Bronchial epithelial cell (primary cell): ENCODE data around the gene PNPLA3. TPM values are rescaled to one million over a fixed set of nuclear protein-coding genes. Genes with fewer than 3 reads are reported as not detected.

Experiments used
- DNase-seq: peaks from one replicate; pipeline ENCODE4 v3.0.0-alpha.2; 2010; ENCODE audit warnings: low read depth
- FAIRE-seq: peaks from 2 replicates; lab custom pipeline; 2011; peaks lifted over from hg19 to GRCh38; lab: Jason Lieb, UNC
- H3K27me3 ChIP-seq: 2 replicates; pipeline ENCODE4 v1.5.1; 2011; ENCODE audit warnings: low read length; ENCODE audit not compliant: control insufficient read depth, insufficient read depth
- H3K36me3 ChIP-seq: 2 replicates; pipeline ENCODE4 v1.5.1; 2011; ENCODE audit warnings: low read length; ENCODE audit not compliant: control insufficient read depth, insufficient read depth
- H3K4me3 ChIP-seq: 2 replicates; pipeline ENCODE4 v1.5.1; 2011; ENCODE audit warnings: mild to moderate bottlenecking, low read depth, low read length, control low read depth
- total RNA-seq: library from RNA; depleted of rRNA; stranded (reverse); fragments of >200 nt; gene quantifications from 2 replicates; pipeline ENCODE4 v1.2.1, GENCODE V29; 2014
- TF ChIP-seq, protein P1 (sequence below): IDR thresholded peaks from 2 replicates; pipeline ENCODE4 v1.5.1; 2011; ENCODE audit warnings: mild to moderate bottlenecking, moderate library complexity, low read length, control low read depth, inconsistent platforms; ENCODE audit not compliant: insufficient read depth, severe bottlenecking

PNPLA3 gene
- total RNA-seq, 1 donor from 2014 or later, result 1.3 TPM

- H3K36me3 ChIP-seq, result peaks cover 28% of the 10 kb centered on the region
- H3K4me3 ChIP-seq, result no peak overlapping the region
- no peaks in the 10 kb centered on the region for H3K27me3 ChIP-seq
- TF ChIP-seq, protein P1, sequence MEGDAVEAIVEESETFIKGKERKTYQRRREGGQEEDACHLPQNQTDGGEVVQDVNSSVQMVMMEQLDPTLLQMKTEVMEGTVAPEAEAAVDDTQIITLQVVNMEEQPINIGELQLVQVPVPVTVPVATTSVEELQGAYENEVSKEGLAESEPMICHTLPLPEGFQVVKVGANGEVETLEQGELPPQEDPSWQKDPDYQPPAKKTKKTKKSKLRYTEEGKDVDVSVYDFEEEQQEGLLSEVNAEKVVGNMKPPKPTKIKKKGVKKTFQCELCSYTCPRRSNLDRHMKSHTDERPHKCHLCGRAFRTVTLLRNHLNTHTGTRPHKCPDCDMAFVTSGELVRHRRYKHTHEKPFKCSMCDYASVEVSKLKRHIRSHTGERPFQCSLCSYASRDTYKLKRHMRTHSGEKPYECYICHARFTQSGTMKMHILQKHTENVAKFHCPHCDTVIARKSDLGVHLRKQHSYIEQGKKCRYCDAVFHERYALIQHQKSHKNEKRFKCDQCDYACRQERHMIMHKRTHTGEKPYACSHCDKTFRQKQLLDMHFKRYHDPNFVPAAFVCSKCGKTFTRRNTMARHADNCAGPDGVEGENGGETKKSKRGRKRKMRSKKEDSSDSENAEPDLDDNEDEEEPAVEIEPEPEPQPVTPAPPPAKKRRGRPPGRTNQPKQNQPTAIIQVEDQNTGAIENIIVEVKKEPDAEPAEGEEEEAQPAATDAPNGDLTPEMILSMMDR, result no peak
- FAIRE-seq (no peak), DNase-seq (no peak)
Observed at GRCh38 chr22:43991316-43992020, 67.9 kb downstream of the PNPLA3 start.

- DNase-seq (no peak), FAIRE-seq (no peak)
- peaks cover 29% of the 10 kb centered on the region for H3K36me3 ChIP-seq
- H3K4me3 ChIP-seq, result no peak overlapping the region
- TF ChIP-seq, protein P1, result no peak
- H3K27me3 ChIP-seq, result no peaks in the 10 kb centered on the region
Observed at GRCh38 chr22:43992331-43992821, 68.8 kb downstream of the PNPLA3 start.

DNA sequence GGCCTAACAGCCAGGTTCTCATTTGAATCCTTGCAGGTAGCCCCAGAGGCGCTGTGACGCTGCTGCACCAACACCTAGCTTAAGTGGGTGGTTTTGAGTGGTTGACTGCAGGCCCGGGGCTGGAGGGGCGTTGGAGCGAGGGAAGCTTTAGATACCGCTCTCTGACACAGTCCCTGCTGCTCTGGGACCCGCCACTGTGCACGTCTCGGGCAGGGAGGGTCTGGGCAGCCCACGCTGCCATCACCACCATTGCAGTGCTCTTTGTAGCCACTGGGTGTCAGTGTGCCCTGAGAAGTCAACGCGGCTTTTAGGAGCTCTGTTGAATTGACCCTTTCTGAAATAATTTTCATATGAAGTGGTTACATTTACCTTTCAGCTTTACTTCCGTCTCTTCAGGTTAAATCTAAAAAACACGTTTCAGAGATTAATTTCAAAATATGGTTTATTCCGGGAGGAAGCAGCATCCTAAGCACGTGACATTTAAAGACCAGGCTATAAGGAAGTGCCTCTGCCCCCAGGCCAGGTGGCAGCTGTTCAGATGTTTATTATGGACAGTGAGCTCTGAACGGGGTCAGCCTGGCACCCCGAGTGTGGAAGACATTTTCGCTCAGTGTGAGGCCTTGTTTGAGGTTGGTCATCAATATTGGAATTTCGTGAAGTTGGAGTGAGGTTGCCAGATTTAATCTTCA is 69.6 kb downstream of the PNPLA3 start:
- H3K4me3 ChIP-seq, result no peak overlapping the region
- FAIRE-seq (no peak), DNase-seq (peak; percentile 19)
- H3K36me3 ChIP-seq, result peaks cover 29% of the 10 kb centered on the region
- no peaks in the 10 kb centered on the region for H3K27me3 ChIP-seq
- TF ChIP-seq, protein P1, result peak; percentile 93

- peaks cover 27% of the 10 kb centered on the region for H3K36me3 ChIP-seq
- H3K4me3 ChIP-seq, result no peak overlapping the region
- DNase-seq (no peak), FAIRE-seq (no peak)
- H3K27me3 ChIP-seq, result no peaks in the 10 kb centered on the region
- TF ChIP-seq, protein P1, result no peak
Observed at GRCh38 chr22:43994006-43994405, 70.4 kb downstream of the PNPLA3 start.

GRCh38 chr22:43994416-43994815 is 70.8 kb downstream of the PNPLA3 start:
- H3K27me3 ChIP-seq, result no peaks in the 10 kb centered on the region
- FAIRE-seq (no peak), DNase-seq (no peak)
- H3K36me3 ChIP-seq, result peaks cover 27% of the 10 kb centered on the region
- TF ChIP-seq, protein P1, result no peak
- H3K4me3 ChIP-seq, result no peak overlapping the region
